PFSK-1 (cell line): Measurements from ENCODE around the gene CUL4A.

Source experiments
- FOXP2 ChIP-seq: optimal IDR thresholded peaks from 2 replicates; pipeline ENCODE3; 2011; ENCODE audit warnings: borderline replicate concordance, control low read depth, inconsistent platforms; ENCODE audit not compliant: insufficient read depth; ENCODE audit errors: extremely low read length, extremely low read depth
- POLR2AphosphoS5 ChIP-seq: IDR thresholded peaks from 2 replicates; pipeline ENCODE4 v1.6.1; 2012; ENCODE audit warnings: low read depth, mild to moderate bottlenecking, control low read depth, low read length, moderate library complexity
- REST ChIP-seq, 2 experiments: IDR thresholded peaks; 2 replicates each; pipeline versions ENCODE4 v1.6.1 to v1.8.0; 2011 to 2012; ENCODE audit warnings: low read depth in 2 of 2, low read length in 2 of 2, control low read depth in 1 of 2, inconsistent platforms in 1 of 2, mild to moderate bottlenecking in 1 of 2, moderate library complexity in 1 of 2; ENCODE audit not compliant: insufficient read depth in 1 of 2
- SIN3A ChIP-seq: IDR thresholded peaks from 2 replicates; pipeline ENCODE4 v1.6.1; 2012; ENCODE audit warnings: mild to moderate bottlenecking, low read length, moderate library complexity, borderline replicate concordance; ENCODE audit not compliant: insufficient read depth
- TAF1 ChIP-seq: IDR thresholded peaks from 2 replicates; pipeline ENCODE4 v1.6.1; 2012; ENCODE audit warnings: low read length, control low read depth, borderline replicate concordance; ENCODE audit not compliant: insufficient read depth

The CUL4A gene

GRCh38 chr13:113296823-113297369 lies 87.5 kb downstream of the CUL4A start, which contains the start of gene LAMP1:
LAMP1 (plus strand) TSS chr13:113297239; CDS start chr13:113297435, 196 bp downstream.
- TF ChIP-seq REST (IDR thresholded peaks at IDR 0.05; ENCODE audit: insufficient read depth in 1 of 2, low read depth in 2 of 2, low read length in 2 of 2) = no peak
- peak; percentile 99 for TF ChIP-seq FOXP2
- TF ChIP-seq TAF1 = no peak
- TF ChIP-seq SIN3A = 0 out of 2 replicates have a peak, but pooled peaks have one; percentile 26
- no peak for TF ChIP-seq POLR2AphosphoS5

- TF ChIP-seq POLR2AphosphoS5 (no peak), REST (IDR thresholded peaks at IDR 0.05; ENCODE audit: insufficient read depth in 1 of 2, low read depth in 2 of 2, low read length in 2 of 2) (no peak), FOXP2 (no peak), SIN3A (no peak), TAF1 (no peak)
Measured at GRCh38 chr13:113297370-113298042, 88.1 kb downstream of the CUL4A start.

GRCh38 chr13:113298043-113298945 lies 88.9 kb downstream of the CUL4A start:
- no peak for TF ChIP-seq SIN3A
- TF ChIP-seq POLR2AphosphoS5 = no peak
- no peak for TF ChIP-seq TAF1
- TF ChIP-seq REST (IDR thresholded peaks at IDR 0.05; ENCODE audit: insufficient read depth in 1 of 2, low read depth in 2 of 2, low read length in 2 of 2) = no peak
- no peak for TF ChIP-seq FOXP2

GRCh38 chr13:113299951-113300350 lies 90.5 kb downstream of the CUL4A start:
- TF ChIP-seq SIN3A = no peak
- no peak for TF ChIP-seq TAF1
- no peak for TF ChIP-seq REST (IDR thresholded peaks at IDR 0.05; ENCODE audit: insufficient read depth in 1 of 2, low read depth in 2 of 2, low read length in 2 of 2)
- TF ChIP-seq POLR2AphosphoS5 = no peak
- no peak for TF ChIP-seq FOXP2
